Subcutaneous abdominal adipose tissue (tissue), 5 donors: ENCODE measurements around the gene TREM2.
A peak's percentile ranks its signal among the peaks of the same experiment; 100 is the strongest.

Experiments
- H3K27ac ChIP-seq: one replicate; pipeline ENCODE4 v1.7.0; 2013; ENCODE audit warnings: low read depth, mild to moderate bottlenecking, inconsistent platforms, low read length, moderate library complexity
- H3K27me3 ChIP-seq, 5 donors: one replicate each; pipeline ENCODE4 v1.7.0; 2013; ENCODE audit warnings: low read length in 5 of 5, inconsistent platforms in 1 of 5; ENCODE audit not compliant: control insufficient read depth in 5 of 5, insufficient read depth in 4 of 5
- H3K36me3 ChIP-seq, 5 donors: one replicate each; pipeline ENCODE4 v1.7.0; 2013; ENCODE audit warnings: low read length in 5 of 5; ENCODE audit not compliant: control insufficient read depth in 5 of 5, insufficient read depth in 5 of 5
- H3K4me1 ChIP-seq, 5 donors: one replicate each; pipeline ENCODE4 v1.7.0; 2013; ENCODE audit warnings: low read length in 5 of 5, mild to moderate bottlenecking in 3 of 5, moderate library complexity in 1 of 5; ENCODE audit not compliant: control insufficient read depth in 5 of 5, insufficient read depth in 5 of 5
- H3K4me3 ChIP-seq, 5 donors: one replicate each; pipeline ENCODE4 v1.7.0; 2013; ENCODE audit warnings: low read length in 5 of 5, low read depth in 1 of 5
- H3K9ac ChIP-seq, 5 donors: one replicate each; pipeline ENCODE4 v1.7.0; 2013; ENCODE audit warnings: low read length in 5 of 5, mild to moderate bottlenecking in 4 of 5, moderate library complexity in 3 of 5
- H3K9me3 ChIP-seq, 5 donors: one replicate each; pipeline ENCODE4 v1.7.0; 2013; ENCODE audit warnings: low read length in 5 of 5; ENCODE audit not compliant: control insufficient read depth in 5 of 5
- donor health status: healthy.
- donor health status: healthy.
- donor health status: healthy.
- donor health status: healthy.
- donor health status: healthy.

Gene TREM2

GRCh38 chr6:41162687-41163418 lies at the start of gene TREM2:
Gene TREM2, minus strand, starts transcription at chr6:41163116. Its CDS starts 34 bp downstream, at chr6:41163082.
- Histone ChIP-seq H3K27me3 (peaks cover 0 to 19% (median 3%) of the 10 kb centered on the region in 5 donors), H3K4me1 (peaks cover 0 to 13% (median 0%) of the 10 kb centered on the region in 5 donors), H3K36me3 (no peaks in the 10 kb centered on the region), H3K4me3 (no peak within 1 kb of the TSS), H3K9ac (no peak within 1 kb of the TSS), H3K9me3 (no peaks in the 10 kb centered on the region), H3K27ac (no peak within 1 kb of the TSS)

- Histone ChIP-seq H3K4me1 (no peaks in the 10 kb centered on the region), H3K4me3 (no peak overlapping the region), H3K27ac (no peak overlapping the region), H3K9me3 (peaks cover 0 to 13% (median 10%) of the 10 kb centered on the region in 5 donors), H3K9ac (no peak overlapping the region), H3K27me3 (peaks cover 0 to 3% (median 0%) of the 10 kb centered on the region in 5 donors), H3K36me3 (no peaks in the 10 kb centered on the region)
These were observed 46.8 kb upstream of the TREM2 start for GRCh38 chr6:41209547-41210320.

GRCh38 chr6:41208439-41209106 lies 45.7 kb upstream of the TREM2 start:
- H3K4me1 ChIP-seq: no peaks in the 10 kb centered on the region
- no peak overlapping the region for H3K9ac ChIP-seq
- H3K4me3 ChIP-seq: no peak overlapping the region
- H3K27ac ChIP-seq: no peak overlapping the region
- peaks cover 0 to 8% (median 6%) of the 10 kb centered on the region in 5 donors for H3K9me3 ChIP-seq
- no peaks in the 10 kb centered on the region for H3K36me3 ChIP-seq
- H3K27me3 ChIP-seq: peaks cover 0 to 3% (median 0%) of the 10 kb centered on the region in 5 donors

- Histone ChIP-seq H3K9ac (no peak overlapping the region), H3K9me3 (peaks cover 0 to 7% (median 4%) of the 10 kb centered on the region in 5 donors), H3K4me3 (no peak overlapping the region)
These were observed 41.2 kb upstream of the TREM2 start for GRCh38 chr6:41204156-41204555.

GRCh38 chr6:41201764-41202173 lies 38.9 kb upstream of the TREM2 start:
- peaks cover 0 to 2% (median 0%) of the 10 kb centered on the region in 5 donors for H3K27me3 ChIP-seq
- H3K9me3 ChIP-seq: no peaks in the 10 kb centered on the region
- H3K36me3 ChIP-seq: no peaks in the 10 kb centered on the region
- no peak overlapping the region for H3K9ac ChIP-seq
- H3K4me3 ChIP-seq: no peak overlapping the region
- H3K4me1 ChIP-seq: peaks cover 0 to 20% (median 0%) of the 10 kb centered on the region in 5 donors
- H3K27ac ChIP-seq: no peak overlapping the region

More at GRCh38 chr6:41204156-41204555, 41.2 kb upstream of the TREM2 start:
- peaks cover 0 to 20% (median 0%) of the 10 kb centered on the region in 5 donors for H3K4me1 ChIP-seq
- no peaks in the 10 kb centered on the region for H3K36me3 ChIP-seq
- peaks cover 0 to 3% (median 0%) of the 10 kb centered on the region in 5 donors for H3K27me3 ChIP-seq
- no peak overlapping the region for H3K27ac ChIP-seq

- Histone ChIP-seq H3K27me3 (no peaks in the 10 kb centered on the region), H3K4me1 (peaks cover 0 to 20% (median 0%) of the 10 kb centered on the region in 5 donors), H3K27ac (no peak within 1 kb of the TSS), H3K9me3 (no peaks in the 10 kb centered on the region), H3K9ac (peak within 1 kb of the TSS in 1 of 5 donors; percentile 7), H3K36me3 (no peaks in the 10 kb centered on the region), H3K4me3 (no peak within 1 kb of the TSS)
These were observed 38.2 kb upstream of the TREM2 start, which contains the start of gene TREML2 for GRCh38 chr6:41200901-41201763. Gene TREML2, minus strand, starts transcription at chr6:41201149. Its CDS starts 141 bp downstream, at chr6:41201008.

- Histone ChIP-seq H3K27me3 (peaks cover 0 to under 1% (median 0%) of the 10 kb centered on the region in 5 donors), H3K4me1 (peaks cover 0 to 20% (median 0%) of the 10 kb centered on the region in 5 donors), H3K27ac (no peak overlapping the region), H3K4me3 (no peak overlapping the region), H3K36me3 (no peaks in the 10 kb centered on the region), H3K9ac (peak overlapping the region in 1 of 5 donors; percentile 7), H3K9me3 (no peaks in the 10 kb centered on the region)
These were observed 37.5 kb upstream of the TREM2 start for GRCh38 chr6:41200296-41200900.

- H3K9me3 ChIP-seq: no peaks in the 10 kb centered on the region
- no peak overlapping the region for H3K4me3 ChIP-seq
- peaks cover 0 to 3% (median 0%) of the 10 kb centered on the region in 5 donors for H3K27me3 ChIP-seq
- no peaks in the 10 kb centered on the region for H3K36me3 ChIP-seq
- no peak overlapping the region for H3K27ac ChIP-seq
- peaks cover 0 to 20% (median 0%) of the 10 kb centered on the region in 5 donors for H3K4me1 ChIP-seq
- no peak overlapping the region for H3K9ac ChIP-seq
These were observed 36.8 kb upstream of the TREM2 start for GRCh38 chr6:41199552-41200246.
